ENCODE measurements around the gene WDPCP. TPM values are rescaled to one million over a fixed set of nuclear protein-coding genes. Genes with fewer than 3 reads are reported as not detected.

Gene WDPCP
- total and polyA plus RNA-seq, 2 of the 13 experiments (the other 11 are each of a cell fraction or from before 2014, with no cell fraction given): 2.9 to 5.2 TPM

- TF ChIP-seq HMGXB4 (CRISPR knock-in tag; IDR thresholded peaks at IDR 0.05; ENCODE audit: borderline replicate concordance in 1 of 2, low read depth in 1 of 2) (peak in 1 of 2 experiments; percentile 76; a peak in 2 of 4 replicates), IRF2 (CRISPR knock-in tag; IDR thresholded peaks at IDR 0.05) (peak; percentile 88), MXD4 (CRISPR knock-in tag; IDR thresholded peaks at IDR 0.05) (peak; percentile 55; the same call in 1 of the 2 replicates), ZBTB42 (CRISPR knock-in tag; IDR thresholded peaks at IDR 0.05) (no peak), ETS1 (CRISPR knock-in tag; IDR thresholded peaks at IDR 0.05) (no peak), ZNF282 (IDR thresholded peaks at IDR 0.05; ENCODE audit: partially characterized antibody) (no peak), MYC (CRISPR knock-in tag; IDR thresholded peaks at IDR 0.05; ENCODE audit: borderline replicate concordance) (no peak), ZNF7 (CRISPR knock-in tag; IDR thresholded peaks at IDR 0.05) (no peak), ZNF724P (CRISPR knock-in tag; IDR thresholded peaks at IDR 0.05; ENCODE audit: borderline replicate concordance) (no peak), ZNF326 (CRISPR knock-in tag; IDR thresholded peaks at IDR 0.05; ENCODE audit: borderline replicate concordance) (no peak), FOXP1 (IDR thresholded peaks at IDR 0.05) (no peak), FOXP1 (CRISPR knock-in tag; IDR thresholded peaks at IDR 0.05) (no peak), ZNF30 (CRISPR knock-in tag; IDR thresholded peaks at IDR 0.05) (no peak), SALL2 (CRISPR knock-in tag; IDR thresholded peaks at IDR 0.05) (no peak), ZNF740 (CRISPR knock-in tag; IDR thresholded peaks at IDR 0.05) (no peak), IKZF5 (CRISPR knock-in tag; IDR thresholded peaks at IDR 0.05) (peak; percentile 64; the same call in 1 of the 2 replicates), AFF4 (CRISPR knock-in tag; IDR thresholded peaks at IDR 0.05) (no peak), ZNF230 (CRISPR knock-in tag; IDR thresholded peaks at IDR 0.05) (no peak), ETV5 (CRISPR knock-in tag; IDR thresholded peaks at IDR 0.05; ENCODE audit: borderline replicate concordance) (peak; percentile 24; the same call in 1 of the 2 replicates), ZNF674 (CRISPR knock-in tag; IDR thresholded peaks at IDR 0.05; ENCODE audit: low read depth) (no peak), HBP1 (CRISPR knock-in tag; IDR thresholded peaks at IDR 0.05; ENCODE audit: low read depth) (no peak), CHD2 (IDR thresholded peaks at IDR 0.05; ENCODE audit: low read depth, low read length) (no peak)
Observed at GRCh38 chr2:63189026-63189425, 399.3 kb downstream of the WDPCP start (continued).

Measured in HepG2 (cell line).